ENCODE data around the gene CAPN10.

DNA sequence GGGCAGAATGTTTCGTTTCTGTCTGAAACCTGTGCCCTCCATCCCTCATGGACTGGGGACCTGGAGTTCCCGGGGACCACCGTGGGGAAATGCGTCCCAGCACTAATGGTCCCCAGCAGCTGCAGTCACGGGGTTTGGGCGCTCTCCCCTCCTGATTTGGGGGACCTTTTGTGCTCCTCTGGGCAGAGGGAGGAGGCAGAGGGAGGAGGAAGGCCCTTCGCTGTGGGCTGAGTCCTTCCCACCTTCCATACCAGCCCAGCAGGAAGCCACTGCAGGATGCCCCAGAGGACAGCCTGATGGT, 41.9 kb downstream of the CAPN10 start:
- TF ChIP-seq POLR2A (IDR thresholded peaks at IDR 0.05; ENCODE audit: low read depth, low read length) (no peak), POLR2AphosphoS5 (IDR thresholded peaks at IDR 0.05; ENCODE audit: low read depth, low read length) (no peak)

Measured in GM12892 (cell line).